Loucy (cell line): Measurements from ENCODE around the gene ARL3.

Source experiments
- EZH2phosphoT487 ChIP-seq: fragments of 200-600 bp; IDR thresholded peaks from 2 replicates; pipeline ENCODE4 v1.6.1; 2018; ENCODE audit warnings: antibody characterized with exemption, mild to moderate bottlenecking, moderate library complexity, borderline replicate concordance
- TF ChIP-seq, protein P1 (sequence below): fragments of 200-600 bp; sonication (generic); conservative IDR thresholded peaks from 2 replicates; pipeline ENCODE4 v1.5.1; 2014; ENCODE audit warnings: mild to moderate bottlenecking, antibody characterized with exemption, low read length

DNA sequence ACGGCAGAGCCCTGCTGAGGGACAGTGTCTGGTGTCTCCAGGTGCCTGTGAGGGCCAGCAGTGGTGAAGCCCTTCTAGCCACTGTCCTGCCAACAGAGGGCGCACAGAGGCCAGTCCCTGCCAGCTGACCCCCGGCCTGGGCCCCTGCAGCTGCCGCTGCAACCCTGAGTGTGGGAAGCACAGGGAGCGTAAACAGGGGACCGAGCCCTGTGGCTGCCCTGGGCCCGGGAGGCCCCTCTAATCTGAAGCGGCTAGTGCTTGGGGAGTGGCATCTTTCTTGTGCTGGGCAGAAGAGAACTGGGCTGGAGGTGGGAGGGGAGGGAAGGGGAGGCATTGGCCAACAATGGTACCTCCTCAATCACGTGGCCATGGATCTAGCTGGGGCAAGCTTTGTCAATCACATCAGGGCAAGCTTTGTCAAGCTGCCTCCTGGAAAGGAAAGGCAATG is 35.3 kb downstream of the ARL3 start:
- TF ChIP-seq, protein P1, sequence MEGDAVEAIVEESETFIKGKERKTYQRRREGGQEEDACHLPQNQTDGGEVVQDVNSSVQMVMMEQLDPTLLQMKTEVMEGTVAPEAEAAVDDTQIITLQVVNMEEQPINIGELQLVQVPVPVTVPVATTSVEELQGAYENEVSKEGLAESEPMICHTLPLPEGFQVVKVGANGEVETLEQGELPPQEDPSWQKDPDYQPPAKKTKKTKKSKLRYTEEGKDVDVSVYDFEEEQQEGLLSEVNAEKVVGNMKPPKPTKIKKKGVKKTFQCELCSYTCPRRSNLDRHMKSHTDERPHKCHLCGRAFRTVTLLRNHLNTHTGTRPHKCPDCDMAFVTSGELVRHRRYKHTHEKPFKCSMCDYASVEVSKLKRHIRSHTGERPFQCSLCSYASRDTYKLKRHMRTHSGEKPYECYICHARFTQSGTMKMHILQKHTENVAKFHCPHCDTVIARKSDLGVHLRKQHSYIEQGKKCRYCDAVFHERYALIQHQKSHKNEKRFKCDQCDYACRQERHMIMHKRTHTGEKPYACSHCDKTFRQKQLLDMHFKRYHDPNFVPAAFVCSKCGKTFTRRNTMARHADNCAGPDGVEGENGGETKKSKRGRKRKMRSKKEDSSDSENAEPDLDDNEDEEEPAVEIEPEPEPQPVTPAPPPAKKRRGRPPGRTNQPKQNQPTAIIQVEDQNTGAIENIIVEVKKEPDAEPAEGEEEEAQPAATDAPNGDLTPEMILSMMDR: peak; percentile 78
- TF ChIP-seq EZH2phosphoT487: no peak
